Kidney epithelial cell (primary cell): ENCODE measurements around the gene SMARCD1. TPM values are rescaled to one million over a fixed set of nuclear protein-coding genes. Genes with fewer than 3 reads are reported as not detected.

Experiments used
- DNase-seq: peaks from one replicate; pipeline ENCODE4 v3.0.0-alpha.2; 2010; ENCODE audit warnings: low read depth
- H3K27me3 ChIP-seq: 2 replicates; pipeline ENCODE4 v1.6.0; 2011; ENCODE audit warnings: low read length; ENCODE audit not compliant: control insufficient read depth, insufficient read depth
- H3K36me3 ChIP-seq: 2 replicates; pipeline ENCODE4 v1.5.1; 2011; ENCODE audit warnings: low read length; ENCODE audit not compliant: control insufficient read depth, insufficient read depth
- H3K4me3 ChIP-seq: 2 replicates; pipeline ENCODE4 v1.5.1; 2011; ENCODE audit warnings: low read depth, mild to moderate bottlenecking, control low read depth, low read length
- total RNA-seq: library from RNA; depleted of rRNA; stranded (reverse); fragments of >200 nt; gene quantifications from 2 replicates; pipeline ENCODE4 v1.2.3, GENCODE V29; 2015
- TF ChIP-seq, protein P1 (sequence below): IDR thresholded peaks from 2 replicates; pipeline ENCODE4 v1.5.1; 2011; ENCODE audit warnings: mild to moderate bottlenecking, moderate library complexity, low read length, control low read depth, inconsistent platforms; ENCODE audit not compliant: insufficient read depth, poor library complexity, severe bottlenecking

The SMARCD1 gene
- total RNA-seq, 1 donor from 2014 or later: 133 TPM

DNA sequence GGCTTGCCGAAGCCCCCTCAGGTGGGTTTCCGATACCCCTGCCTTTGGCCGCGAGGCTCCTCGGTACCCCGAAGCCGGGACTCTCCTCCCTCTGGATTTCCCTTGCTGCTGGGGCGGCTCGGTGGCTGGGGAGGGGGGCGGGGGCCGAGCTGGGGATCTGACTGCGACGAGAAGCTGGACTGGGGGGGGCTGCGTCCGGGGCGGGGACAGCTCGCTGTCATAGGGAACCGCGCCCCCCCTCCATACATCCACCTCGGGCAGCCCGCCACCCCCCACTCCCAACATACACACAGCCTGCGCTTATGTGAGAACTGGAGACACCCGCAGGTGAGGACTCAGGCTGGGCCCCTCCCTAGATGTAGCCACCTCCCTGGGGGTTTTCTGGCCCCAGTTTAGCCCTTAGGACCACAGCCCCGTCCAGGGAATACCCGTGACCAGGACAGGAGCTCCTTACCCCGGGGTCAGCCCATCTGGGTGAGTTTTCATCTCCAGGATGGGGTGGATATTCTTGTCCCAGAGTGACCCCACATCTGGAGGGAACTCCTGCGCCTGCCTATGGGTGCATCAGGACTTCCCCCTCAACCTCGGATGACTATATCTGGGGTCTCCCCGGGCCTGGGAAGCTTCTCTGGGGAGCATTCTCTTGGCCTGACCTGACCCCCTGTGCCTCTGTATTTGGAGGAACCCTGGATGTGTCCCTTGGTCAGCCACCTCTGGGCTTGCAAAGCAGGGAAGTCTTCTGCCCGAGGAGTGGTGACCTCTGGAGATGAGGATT is 27.1 kb upstream of the SMARCD1 start:
- H3K27me3 ChIP-seq: peaks cover 14% of the 10 kb centered on the region
- peak overlapping the region; percentile 44 for H3K4me3 ChIP-seq
- TF ChIP-seq, protein P1, sequence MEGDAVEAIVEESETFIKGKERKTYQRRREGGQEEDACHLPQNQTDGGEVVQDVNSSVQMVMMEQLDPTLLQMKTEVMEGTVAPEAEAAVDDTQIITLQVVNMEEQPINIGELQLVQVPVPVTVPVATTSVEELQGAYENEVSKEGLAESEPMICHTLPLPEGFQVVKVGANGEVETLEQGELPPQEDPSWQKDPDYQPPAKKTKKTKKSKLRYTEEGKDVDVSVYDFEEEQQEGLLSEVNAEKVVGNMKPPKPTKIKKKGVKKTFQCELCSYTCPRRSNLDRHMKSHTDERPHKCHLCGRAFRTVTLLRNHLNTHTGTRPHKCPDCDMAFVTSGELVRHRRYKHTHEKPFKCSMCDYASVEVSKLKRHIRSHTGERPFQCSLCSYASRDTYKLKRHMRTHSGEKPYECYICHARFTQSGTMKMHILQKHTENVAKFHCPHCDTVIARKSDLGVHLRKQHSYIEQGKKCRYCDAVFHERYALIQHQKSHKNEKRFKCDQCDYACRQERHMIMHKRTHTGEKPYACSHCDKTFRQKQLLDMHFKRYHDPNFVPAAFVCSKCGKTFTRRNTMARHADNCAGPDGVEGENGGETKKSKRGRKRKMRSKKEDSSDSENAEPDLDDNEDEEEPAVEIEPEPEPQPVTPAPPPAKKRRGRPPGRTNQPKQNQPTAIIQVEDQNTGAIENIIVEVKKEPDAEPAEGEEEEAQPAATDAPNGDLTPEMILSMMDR: no peak
- no peaks in the 10 kb centered on the region for H3K36me3 ChIP-seq
- no peak for DNase-seq

DNA sequence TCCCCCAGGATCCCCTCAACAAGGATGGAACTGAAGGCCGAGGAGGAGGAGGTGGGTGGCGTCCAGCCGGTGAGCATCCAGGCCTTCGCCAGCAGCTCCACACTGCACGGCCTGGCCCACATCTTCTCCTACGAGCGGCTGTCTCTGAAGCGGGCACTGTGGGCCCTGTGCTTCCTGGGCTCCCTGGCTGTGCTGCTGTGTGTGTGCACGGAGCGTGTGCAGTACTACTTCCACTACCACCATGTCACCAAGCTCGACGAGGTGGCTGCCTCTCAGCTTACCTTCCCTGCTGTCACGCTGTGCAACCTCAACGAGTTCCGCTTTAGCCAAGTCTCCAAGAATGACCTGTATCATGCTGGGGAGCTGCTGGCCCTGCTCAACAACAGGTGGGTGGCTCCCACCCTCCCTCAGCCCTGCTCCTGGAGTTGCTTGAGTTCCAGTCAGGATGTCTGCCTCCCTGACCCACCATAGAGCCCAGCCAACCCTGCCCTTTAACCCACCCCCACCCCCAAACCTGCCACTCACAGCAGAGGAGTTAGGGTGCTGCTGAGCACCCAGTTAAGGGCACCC is 26.3 kb upstream of the SMARCD1 start:
- TF ChIP-seq, protein P1: no peak
- Histone ChIP-seq H3K36me3 (no peaks in the 10 kb centered on the region), H3K27me3 (peaks cover 12% of the 10 kb centered on the region), H3K4me3 (no peak overlapping the region)
- no peak for DNase-seq

DNA sequence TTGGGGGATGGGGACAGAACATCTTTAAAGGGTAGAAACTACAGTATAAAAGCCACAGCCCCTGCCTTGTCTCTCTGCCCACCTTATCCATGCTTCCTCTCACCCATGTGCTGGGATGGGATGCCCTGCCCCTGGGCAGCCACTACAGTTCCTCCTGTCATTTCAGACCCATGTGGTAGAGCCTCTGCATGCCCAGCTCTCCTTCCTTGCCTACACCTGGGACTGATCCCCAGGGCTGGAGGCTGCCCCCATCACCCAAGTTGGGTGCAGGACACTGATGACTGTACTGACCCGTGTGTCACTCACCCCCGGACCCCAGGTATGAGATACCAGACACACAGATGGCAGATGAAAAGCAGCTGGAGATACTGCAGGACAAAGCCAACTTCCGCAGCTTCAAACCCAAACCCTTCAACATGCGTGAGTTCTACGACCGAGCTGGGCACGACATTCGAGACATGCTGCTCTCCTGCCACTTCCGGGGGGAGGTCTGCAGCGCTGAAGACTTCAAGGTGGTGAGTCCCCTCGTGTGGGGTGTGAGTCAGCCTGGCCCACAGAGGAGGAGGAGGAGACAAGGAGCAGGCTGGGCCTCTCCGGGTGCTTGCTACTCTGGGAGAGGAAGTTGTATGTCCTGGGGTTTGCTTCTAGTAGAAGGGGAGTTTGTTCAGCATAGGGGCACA is 25.6 kb upstream of the SMARCD1 start:
- no peak for DNase-seq
- Histone ChIP-seq H3K27me3 (peaks cover 12% of the 10 kb centered on the region), H3K4me3 (no peak overlapping the region), H3K36me3 (no peaks in the 10 kb centered on the region)
- TF ChIP-seq, protein P1: no peak

DNA sequence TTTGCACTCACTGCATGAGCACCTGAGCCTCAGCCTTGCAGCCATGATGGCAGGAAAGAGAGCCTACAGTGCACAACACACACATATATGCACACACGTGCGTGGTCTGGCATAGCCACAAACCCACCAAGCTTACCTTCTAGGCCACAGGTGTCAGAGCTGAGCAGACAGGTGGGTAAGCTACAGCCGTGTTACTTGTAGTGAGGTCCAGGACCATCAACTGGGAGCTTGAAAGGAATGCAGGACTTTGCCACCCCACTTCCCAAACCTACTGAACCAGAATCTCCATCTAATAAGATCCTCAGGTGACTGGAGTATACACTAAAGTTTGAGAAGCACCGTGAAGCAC is 25.0 kb upstream of the SMARCD1 start:
- Histone ChIP-seq H3K27me3 (peaks cover 12% of the 10 kb centered on the region), H3K36me3 (no peaks in the 10 kb centered on the region), H3K4me3 (no peak overlapping the region)
- TF ChIP-seq, protein P1: no peak
- no peak for DNase-seq

DNA sequence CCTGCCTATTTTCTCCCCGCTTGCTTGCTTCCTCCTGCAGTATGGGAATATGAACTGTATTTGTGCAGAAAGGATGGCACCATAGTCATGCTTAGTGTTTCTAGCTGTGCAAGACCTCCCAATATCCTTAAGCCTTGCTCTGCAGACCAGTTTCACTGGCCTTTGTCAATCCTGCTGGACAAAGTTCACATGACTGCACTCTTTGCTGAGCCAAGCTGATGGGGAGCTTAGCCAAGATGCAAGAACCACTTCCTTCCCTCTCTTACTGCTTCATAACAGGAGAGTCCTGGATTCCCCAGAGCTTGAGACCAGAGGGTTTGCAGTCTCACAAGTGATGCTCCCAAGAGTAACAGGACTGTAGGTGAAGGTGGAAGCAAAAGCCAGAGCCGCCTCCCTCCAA is 24.0 kb upstream of the SMARCD1 start:
- H3K4me3 ChIP-seq: no peak overlapping the region

More for the DNA sequence above, 24.0 kb upstream of the SMARCD1 start:
- TF ChIP-seq, protein P1: no peak
- no peaks in the 10 kb centered on the region for H3K36me3 ChIP-seq
- H3K27me3 ChIP-seq: peaks cover 11% of the 10 kb centered on the region
- DNase-seq: no peak
